Hematopoietic multipotent progenitor cell treated with erythropoietin and hydrocortisone succinate and interleukin-3 and kit ligand, for 4 days (in vitro differentiated cells): Measurements from ENCODE around the gene UNC79.
"Not testable (repeated sequence)": the region's sequence is repeated elsewhere in the genome, so short reads cannot be mapped to it uniquely, and the experiment has no call there.

Source experiments
- DNase-seq: peaks from one replicate; pipeline ENCODE4 v3.0.0-alpha.2; 2015

The UNC79 gene

DNA sequence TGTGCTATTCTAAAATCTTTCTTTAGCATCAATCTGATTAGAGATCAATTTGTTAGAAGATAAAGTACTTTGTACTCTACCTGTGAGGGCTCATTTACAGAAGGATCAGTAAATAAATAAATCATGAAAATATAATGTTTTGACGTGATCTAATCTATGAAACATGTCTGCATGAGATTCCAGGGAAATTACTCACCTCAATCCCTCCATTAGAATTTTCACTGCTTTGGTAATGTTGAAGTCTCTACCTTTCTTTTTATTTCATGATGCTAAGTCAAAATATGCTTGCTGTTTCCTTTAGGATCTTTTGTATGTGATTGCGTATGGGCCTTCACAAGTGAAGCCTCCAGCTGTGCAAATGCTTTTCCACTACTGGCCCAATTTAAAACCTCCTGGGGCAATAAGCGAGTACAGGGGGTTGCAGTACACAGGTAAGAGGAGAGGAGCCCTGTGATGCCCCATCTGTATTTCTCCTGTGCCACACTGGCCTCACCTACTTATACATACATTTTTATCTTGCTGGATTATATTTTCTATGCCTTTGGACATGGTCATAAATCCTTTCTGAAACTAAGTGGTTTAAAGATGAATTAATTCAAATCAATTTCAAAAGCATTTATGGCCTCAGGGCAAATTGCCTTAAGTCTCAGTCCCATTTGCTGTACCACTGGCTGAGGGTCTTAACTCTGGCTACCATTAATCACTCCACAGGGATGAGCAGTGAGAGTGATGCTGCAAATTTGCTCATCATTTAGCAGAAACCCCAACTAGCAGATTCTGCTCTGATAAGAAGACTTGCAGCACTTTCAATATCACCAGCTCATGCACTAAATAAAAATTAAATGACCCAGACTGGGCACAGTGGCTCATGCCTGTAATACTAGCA lies 66.4 kb downstream of the UNC79 start:
- DNase-seq: no peak

DNA sequence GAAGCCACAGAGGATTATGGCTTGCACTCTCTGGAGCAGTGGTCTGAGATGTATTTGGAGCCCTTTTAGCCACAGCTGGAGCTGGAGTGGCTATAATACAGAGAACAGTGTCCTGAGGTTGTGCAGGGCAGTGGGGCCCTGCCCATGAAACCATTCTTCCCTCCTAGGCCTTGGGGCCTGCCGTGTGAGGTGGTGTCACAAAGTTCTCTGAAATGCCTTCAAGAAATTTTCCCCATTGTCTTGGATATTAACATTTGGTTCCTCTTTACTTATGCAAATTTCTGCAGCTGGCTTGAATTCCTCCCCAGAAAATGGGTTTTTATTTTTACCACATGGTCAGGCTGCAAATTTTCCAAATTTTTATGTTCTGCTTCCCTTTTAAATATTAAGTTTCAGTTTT lies 79.3 kb downstream of the UNC79 start:
- no peak for DNase-seq

DNA sequence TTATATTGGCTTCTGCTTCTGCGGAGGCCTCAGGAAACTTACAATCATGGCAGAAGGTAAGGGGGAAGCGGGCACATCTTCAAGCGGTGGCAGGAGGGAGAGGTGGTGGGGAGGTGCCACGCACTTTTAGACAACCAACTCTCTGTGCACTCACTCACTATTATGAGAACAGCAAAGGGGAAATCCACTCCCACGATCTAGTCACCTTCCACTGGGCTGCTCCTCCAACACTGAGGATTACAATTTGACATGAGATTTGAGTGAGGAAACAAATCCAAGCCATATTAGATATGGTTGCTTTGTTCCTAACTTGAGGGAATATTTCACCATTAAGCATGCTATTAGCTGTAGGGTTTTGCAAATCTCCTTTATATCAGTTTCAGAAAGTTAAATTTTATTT lies 80.3 kb downstream of the UNC79 start:
- no peak for DNase-seq

DNA sequence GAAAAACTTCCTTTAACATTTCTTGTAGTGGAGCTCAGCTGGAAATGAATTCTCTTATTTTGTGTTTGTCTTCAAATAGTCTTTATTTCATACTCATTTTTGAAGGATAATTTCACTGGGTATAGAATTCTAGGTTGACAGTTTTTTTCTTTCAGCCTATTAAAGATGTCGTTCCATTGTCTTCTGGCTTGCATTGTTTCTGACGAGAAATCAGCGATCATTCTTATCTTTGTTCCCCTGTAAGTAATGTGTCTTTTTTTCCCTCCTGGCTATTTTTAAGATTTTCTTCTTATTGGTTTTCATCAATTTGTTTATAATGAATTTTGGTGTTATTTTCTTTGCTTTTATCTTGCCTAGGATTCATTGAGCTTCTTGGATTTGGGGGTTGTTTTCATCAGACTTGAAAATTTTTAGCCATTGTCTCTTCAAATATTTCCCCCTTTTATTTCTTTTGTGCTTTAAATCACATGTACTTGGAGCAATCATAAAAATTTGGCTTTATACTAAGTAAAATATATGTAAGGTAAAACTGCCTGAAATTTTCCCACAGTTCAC lies 89.4 kb downstream of the UNC79 start:
- DNase-seq: peak; percentile 10

DNA sequence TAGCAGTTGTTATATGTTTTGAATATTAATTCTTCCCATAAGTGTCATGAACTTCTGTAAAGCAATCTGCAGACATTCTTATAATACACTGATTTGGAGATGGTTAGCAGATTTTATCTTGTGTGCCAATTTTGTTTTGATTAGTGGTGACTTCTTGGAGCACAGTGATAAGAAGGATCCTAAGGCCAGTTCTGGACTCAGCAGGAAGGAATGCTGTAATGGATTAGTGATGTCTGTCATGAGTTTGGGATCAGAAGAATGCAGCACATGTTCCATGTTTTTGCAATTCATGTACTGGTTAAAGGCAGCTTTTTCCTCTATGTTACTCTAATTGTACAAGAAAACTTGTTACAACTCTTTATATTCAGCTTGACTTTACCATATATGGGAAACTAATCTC lies 91.5 kb downstream of the UNC79 start:
- no peak for DNase-seq

DNA sequence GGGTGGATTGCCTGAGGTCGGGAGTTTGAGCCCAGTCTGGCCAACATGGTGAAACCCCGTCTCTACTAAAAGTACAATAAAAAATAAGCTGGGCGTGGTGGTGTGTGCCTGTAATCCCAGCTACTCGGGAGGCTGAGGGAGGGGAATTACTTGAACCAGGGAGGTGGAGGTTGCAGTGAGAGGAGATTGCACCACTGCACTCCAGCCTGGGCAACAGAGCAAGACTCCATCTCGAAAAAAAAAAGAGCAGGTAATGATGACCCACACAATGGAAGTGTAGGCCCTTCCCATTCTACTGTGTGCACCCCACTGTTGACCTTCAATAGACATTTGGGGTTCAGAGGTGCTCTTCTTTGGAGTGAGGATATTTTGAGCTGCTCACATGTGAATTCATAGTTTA lies 94.5 kb downstream of the UNC79 start:
- DNase-seq: not testable (repeated sequence)

DNA sequence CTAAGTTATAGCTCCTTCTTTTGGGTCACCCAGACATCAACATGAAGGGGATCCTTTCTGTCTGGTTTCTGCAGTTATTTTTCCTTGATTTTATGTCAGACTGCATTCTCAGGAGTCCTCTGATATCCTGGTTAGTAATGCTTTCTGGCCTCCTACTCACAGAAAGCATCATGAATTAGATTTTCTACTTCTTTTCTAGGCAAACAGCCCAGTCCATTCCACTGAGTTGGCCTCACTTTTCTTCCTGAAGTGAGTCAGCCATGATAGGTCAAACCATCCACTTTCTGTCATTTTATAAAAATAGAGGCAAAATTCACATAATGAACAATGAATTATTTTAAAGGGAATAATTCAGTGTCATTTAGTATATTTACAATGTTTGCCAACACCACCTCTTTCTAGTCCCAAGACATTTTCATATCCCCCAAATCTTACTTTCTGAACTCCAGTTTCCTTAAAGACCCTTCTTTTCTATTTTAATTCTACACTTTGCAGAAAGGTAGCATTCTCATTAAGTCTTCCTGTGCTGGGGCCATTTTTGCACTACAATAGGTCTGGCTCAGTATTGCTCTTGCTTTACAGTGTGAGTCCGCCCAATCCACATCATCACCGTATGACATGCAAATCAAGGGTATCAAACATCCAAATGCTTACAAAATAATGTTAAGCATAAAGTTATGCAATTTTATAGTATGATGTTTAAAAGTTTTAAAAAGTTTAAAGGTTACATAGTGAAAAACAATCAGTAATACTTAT lies 95.1 kb downstream of the UNC79 start:
- no peak for DNase-seq

DNA sequence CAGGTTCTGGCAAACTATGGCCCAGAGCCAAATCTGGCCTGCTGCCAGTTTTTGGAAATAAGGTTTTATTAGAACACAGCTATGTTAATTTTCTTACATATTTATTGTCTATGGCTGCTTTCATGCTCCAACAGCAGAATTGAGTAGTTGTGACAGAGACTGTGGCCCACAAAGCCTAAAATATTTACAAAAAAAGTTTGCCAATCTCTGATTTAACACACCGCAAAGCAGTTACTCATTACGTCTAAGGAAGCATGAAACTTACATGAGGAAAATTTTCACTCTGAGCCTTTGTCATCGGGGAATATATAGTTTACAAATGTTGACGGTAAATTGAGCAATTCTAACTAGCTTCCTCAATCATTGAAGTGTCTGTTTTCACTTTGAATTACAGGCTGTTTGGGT lies 96.5 kb downstream of the UNC79 start:
- DNase-seq: peak; percentile 18

DNA sequence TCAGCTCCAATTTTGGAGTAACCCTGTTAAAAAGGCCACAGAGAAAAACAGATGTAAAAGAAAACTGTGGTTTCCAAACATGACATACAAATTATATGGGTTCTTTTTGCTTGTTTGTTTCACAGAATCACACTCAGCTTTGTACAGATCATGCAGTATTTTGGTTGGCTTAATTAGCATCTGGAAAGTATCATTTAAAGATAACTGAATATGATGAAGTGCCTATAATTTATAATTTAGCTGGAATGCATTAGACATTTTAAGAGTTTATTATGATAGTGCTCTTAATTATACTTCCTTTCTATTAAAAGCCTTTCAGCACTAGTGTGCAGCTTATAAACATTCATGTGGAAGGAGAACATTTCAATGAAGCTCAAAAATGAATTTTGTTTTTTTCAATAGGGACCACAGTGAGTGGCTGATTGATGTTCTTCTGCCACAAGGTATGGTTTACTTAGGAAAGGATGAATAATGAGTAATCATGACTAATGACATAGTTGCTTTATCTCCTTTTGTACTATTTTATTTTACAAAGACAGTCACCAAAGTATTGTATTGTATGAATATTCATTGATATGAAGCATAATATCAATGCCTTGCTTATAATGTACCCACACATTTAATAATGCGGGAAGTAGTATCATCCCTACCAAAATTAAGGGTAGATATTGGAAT lies 98.3 kb downstream of the UNC79 start:
- DNase-seq: no peak

DNA sequence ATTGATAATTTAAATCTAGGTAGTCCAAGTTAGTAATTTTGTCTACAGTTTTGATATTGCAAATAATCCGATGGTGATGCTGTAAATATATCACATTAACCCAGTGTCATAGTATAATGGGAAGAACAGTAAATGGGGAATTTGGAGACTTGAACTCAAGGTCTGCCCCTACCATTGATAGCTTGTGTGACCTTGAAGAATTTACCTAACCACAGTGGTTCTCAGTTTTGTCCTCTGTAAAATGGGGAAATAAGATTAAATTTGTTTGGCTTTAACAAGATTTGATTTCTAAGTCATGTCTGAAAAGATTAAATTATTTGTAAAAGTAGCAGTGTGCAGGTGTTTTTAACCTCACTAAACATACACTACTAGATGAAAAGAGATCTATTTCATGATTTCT lies 100.9 kb downstream of the UNC79 start:
- DNase-seq: no peak

DNA sequence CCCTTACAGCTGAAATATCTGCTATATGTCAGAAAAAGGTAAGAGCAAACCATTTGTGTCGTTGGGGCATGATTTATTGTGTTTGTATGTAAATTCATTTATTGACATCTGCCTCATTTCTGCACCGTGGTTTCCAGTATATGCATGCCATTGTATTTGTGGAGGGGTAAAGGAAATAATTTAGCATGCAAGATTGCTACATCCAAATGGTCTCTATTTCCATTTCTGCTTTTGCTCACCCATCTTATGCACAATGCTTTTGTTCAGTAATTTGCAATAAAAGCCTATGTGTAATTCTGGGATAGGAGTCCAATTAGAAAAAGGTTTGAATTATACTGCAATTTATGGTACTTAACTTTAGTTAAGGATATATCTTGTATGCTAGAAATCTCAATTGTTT lies 101.8 kb downstream of the UNC79 start:
- DNase-seq: no peak

DNA sequence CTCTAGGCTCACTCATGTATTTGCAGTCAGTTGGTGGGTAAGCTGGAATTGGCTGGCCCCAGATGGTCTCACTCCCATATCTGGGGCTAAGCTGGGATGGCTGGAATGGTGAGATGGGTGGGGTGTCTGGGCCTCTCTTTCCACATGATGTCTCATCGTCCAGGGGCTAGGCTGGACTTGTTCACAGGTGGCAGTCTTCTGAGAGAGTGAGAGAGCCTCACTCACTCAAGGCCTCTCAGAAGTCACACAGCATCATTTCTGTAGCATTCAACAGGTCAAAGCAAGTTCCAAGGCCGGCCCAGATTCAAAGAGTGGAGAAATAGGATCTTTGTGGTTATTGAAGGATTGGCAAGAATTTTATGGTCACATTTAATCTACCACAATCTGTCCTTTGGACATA lies 102.7 kb downstream of the UNC79 start:
- DNase-seq: no peak

DNA sequence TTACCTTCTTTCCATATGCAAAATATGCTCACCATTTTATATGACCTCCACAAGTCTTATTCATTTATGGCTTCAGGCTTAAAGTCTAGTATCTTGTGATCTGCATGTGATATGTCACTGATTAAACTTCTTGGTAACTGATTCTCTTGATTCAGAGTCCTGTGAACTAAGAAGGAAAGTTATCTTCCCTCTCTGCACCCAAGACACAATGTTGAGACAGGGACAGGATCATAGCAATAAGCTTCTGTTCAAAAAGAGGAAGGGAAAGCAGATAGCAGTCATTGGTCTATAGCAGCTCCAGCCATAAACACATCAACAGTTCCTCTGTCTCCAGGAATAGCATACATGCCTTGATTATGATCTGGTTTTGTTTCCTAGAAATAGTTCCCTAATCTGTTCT lies 103.1 kb downstream of the UNC79 start:
- peak; percentile 52 for DNase-seq

DNA sequence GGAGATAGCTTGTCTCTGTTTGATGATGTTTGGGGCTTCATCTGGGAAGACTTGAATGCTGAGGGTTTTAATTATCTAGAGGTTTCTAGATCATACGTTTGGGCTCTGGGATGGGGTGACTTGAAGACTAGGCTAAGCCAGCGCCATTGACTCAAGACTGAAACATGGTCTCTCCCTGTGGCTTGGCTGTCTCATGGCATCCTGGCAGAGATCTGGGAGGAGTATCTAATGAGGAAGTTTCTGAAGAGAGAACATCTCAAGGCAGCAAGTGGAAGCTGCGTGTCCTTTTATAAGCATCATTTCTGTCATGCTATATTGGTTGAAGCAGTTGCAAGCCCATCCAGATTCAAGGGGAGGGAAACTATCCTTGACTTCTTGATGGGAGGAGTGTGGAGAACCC lies 104.8 kb downstream of the UNC79 start:
- DNase-seq: no peak

DNA sequence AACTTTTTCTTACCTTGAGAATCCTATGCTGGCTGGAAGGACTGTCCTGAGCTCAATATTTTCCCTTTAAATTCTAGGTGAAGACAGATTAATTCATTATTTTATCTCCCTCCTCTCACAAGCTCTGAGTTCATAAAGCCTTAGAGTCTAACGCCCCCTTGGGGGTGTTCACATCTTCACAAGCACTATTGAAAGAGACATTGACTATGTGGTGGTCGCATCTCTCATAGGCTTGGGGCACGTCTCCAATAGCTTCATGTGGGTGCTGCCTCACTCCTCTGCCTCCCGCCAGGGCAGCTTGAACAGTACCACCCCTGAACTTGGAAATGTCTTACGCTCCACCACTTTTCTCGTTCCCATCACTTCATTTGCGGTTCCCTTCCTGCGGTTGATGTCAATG lies 106.2 kb downstream of the UNC79 start:
- peak; percentile 67 for DNase-seq

DNA sequence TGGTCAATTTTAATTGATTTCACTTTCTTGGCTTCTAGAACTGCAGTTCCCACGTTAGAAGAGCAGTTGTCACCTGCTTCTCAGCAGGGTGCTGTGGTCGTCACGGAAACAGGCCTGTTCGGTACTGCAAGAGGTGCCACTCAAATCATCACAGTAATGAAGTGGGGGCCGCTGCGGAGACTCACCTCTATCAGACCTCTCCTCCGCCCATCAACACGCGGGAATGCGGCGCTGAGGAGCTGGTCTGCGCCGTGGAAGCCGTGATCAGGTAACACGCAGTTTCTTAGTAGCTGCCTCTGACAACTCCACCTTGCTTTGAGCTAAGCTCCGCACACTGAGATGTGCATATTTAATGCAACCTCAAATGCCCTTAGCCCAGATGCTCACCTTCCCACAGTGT lies 107.2 kb downstream of the UNC79 start:
- DNase-seq: no peak

DNA sequence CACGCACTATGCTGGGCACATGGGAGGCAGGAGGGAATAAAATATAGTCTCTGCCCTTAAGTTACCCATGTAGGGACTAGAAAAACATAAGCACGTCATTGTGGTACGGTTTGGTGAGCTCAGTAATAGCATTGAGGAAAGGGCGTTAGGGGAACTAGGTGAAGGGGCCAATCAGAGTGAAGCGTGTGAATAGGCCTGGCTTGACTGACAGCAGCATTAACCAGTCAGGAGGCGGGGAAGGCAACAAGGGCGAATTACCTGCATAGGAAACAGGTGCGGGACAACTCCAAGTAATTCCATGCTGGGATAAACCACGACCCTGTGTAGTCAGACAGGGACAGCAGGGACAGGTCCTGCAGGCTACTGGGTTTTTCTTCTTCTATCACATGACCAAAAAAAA lies 107.7 kb downstream of the UNC79 start:
- DNase-seq: peak; percentile 23

DNA sequence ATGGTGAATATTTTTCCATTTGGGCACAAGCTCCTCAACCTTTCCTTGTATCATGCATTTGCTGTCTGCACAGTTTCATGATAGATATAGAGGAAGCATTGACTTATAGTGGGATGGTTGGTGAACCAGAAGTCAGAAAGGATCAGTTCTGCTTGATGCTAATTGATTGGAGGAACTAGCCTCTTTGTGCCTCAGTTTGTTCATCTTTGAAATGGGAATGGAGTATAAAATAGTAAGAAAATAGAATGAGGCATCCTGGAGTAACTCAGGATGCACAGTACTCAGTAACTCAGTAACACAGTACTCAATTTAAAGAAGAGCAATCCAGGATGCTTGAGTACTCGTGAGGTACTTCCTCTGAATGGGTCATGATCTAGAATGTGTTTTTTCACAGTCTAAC lies 109.5 kb downstream of the UNC79 start:
- no peak for DNase-seq

DNA sequence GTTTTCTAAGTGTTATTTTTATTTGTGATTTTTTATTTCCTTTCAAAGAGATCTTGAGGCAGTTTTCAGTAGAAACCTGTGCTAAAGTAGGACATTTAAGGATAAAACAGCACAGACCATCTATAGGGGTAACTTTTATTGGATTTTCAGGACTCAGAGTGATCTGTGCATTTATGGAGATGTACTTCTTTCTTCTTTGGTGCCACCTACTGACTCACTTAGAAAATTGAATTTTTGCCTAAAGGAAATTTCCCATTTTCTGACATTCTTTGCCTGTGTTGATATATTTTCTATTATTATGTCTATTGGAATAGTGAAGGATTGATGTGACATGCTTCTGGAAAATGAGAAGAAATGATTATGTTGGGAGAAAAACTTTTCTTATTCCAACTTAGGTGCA lies 113.0 kb downstream of the UNC79 start:
- peak; percentile 59 for DNase-seq

DNA sequence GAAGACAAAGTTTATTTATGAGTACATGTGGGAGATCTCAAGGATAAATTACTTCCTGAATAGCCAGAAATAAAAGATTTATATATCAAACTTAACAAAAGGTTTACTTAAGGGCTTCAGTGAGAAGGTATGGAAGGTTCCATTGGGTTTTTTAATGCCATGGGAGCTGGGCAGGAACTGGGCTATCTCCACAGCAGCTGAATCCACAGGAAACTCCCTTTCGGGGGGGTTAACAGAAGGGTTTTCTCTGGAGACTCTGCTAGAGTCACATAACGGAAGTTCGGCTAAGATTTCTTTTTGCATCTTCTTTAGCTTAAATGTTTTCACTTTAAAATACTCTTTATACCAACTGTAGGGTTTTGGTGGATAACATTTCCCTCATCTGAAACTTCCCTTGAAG lies 113.5 kb downstream of the UNC79 start:
- DNase-seq: no peak

DNA sequence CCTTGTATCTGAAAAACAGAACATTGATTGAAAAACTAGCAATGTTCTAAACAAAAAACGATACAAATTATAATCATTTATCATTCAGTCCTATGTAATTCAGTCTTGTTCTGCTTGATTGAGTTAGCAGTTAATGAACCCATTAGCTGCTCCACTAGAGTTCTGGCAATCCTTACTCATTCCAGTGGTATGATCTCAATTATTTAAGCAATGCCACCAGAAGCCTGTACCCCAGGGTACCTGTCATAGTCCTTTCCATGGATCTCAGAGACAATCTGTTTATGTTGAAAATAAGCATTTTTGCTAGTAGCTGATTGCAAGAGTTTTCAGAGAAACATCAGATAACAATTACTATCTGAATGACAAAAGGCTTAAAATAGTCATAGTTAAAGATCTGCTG lies 115.9 kb downstream of the UNC79 start:
- DNase-seq: no peak

DNA sequence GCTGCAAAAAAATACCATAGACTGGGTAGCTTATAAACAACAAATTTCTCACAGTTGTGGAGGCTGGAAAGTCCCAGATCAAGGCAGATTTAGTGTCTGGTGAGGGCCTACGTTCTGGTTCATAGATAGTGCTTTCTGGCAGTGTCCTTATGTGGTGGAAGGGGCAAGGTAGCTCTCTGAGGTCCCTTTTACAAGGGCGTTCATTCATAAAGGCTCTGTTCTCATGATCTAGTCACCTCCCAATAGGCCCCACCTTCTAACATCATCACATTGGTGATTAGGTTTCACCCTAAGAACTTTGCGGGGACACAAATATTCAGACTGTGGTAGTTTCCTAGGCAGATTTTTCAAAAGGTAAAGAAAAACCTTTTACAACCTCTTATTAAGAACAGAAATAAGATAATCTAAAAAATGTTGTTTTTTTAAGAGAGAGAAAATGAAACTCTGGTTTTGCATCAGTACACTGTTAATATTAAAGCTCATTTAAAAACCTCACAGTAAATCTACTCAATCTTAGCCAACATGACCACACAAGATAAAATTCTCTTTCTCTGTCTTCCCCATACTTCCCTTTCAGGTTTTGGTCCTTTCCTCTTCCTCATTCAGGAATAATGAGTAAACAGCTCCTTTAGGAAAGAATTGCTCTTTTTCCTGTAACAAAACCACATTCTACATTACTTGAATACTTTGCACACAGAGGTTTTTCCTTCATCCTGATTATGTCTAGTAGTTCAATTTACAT lies 117.5 kb downstream of the UNC79 start:
- DNase-seq: no peak

DNA sequence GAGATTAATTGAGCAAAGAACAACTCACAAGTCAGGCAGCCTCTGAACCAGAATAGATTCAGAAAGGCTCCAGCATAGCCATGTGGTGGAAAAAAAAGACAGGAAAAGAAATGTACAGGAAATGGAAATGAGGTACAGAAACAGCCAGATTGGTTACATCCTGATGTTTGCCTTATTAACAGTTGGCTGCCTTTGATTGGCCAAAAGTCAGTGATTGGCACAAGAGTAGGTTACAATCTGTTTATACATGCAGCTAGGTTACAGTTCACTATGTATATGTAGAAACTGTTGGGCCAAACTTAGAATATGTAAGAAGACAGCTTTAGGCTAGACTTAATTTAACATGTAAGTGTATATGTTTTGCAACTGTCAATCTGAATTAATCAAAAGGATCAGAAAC lies 118.9 kb downstream of the UNC79 start:
- no peak for DNase-seq
